NT2/D1 (cell line): Measurements from ENCODE around the gene MT1E.

ENCODE experiments used
- SUZ12 ChIP-seq: IDR thresholded peaks from 2 replicates; pipeline ENCODE4 v1.6.1; 2011; ENCODE audit not compliant: insufficient read length, insufficient read depth; ENCODE audit errors: extremely low read depth
- YY1 ChIP-seq: IDR thresholded peaks from 2 replicates; pipeline ENCODE4 v1.6.1; 2011; ENCODE audit not compliant: insufficient read length, insufficient read depth
- ZNF274 ChIP-seq: IDR thresholded peaks from 2 replicates; pipeline ENCODE4 v1.6.1; 2011; ENCODE audit warnings: mild to moderate bottlenecking, low read depth, low read length

GRCh38 chr16:56628486-56629350 is 3.1 kb downstream of the MT1E start:
- TF ChIP-seq YY1 (no peak), SUZ12 (no peak), ZNF274 (no peak)
